ENCODE measurements around the gene PRPF8.

The PRPF8 gene

GRCh38 chr17:1627982-1628855 is 56.4 kb downstream of the PRPF8 start, which contains the start of gene SLC43A2:
Gene SLC43A2, minus strand, starts transcription at chr17:1628834. Its CDS starts 960 bp downstream, at chr17:1627874.
- in situ Hi-C loops (cut with HindIII; ENCODE audit: low sequenced_read_pairs): no loop called here

- in situ Hi-C loops (cut with HindIII; ENCODE audit: low sequenced_read_pairs): no loop called here
Observed at GRCh38 chr17:1627182-1627981, 57.3 kb downstream of the PRPF8 start.

GRCh38 chr17:1626333-1626732 is 58.3 kb downstream of the PRPF8 start:
- in situ Hi-C loops (cut with HindIII; ENCODE audit: low sequenced_read_pairs): no loop called here

GRCh38 chr17:1625581-1625980 is 59.1 kb downstream of the PRPF8 start:
- in situ Hi-C loops (cut with HindIII; ENCODE audit: low sequenced_read_pairs): no loop called here

GRCh38 chr17:1625053-1625452 is 59.6 kb downstream of the PRPF8 start:
- in situ Hi-C loops (cut with HindIII; ENCODE audit: low sequenced_read_pairs): no loop called here

- in situ Hi-C loops (cut with HindIII; ENCODE audit: low sequenced_read_pairs): no loop called here
Observed at GRCh38 chr17:1624650-1625049, 60.0 kb downstream of the PRPF8 start.

- in situ Hi-C loops (cut with HindIII; ENCODE audit: low sequenced_read_pairs): no loop called here
Observed at GRCh38 chr17:1623057-1623630, 61.5 kb downstream of the PRPF8 start.

GRCh38 chr17:1621273-1621954 is 63.3 kb downstream of the PRPF8 start:
- in situ Hi-C loops (cut with HindIII; ENCODE audit: low sequenced_read_pairs): no loop called here

- in situ Hi-C loops (cut with HindIII; ENCODE audit: low sequenced_read_pairs): no loop called here
Observed at GRCh38 chr17:1620486-1620885, 64.2 kb downstream of the PRPF8 start.

GRCh38 chr17:1617620-1618174 is 67.0 kb downstream of the PRPF8 start:
- in situ Hi-C loops (cut with HindIII; ENCODE audit: low sequenced_read_pairs): no loop called here

- in situ Hi-C loops (cut with HindIII; ENCODE audit: low sequenced_read_pairs): no loop called here
Observed at GRCh38 chr17:1616101-1616500, 68.6 kb downstream of the PRPF8 start.

- in situ Hi-C loops (cut with HindIII; ENCODE audit: low sequenced_read_pairs): no loop called here
Observed at GRCh38 chr17:1612400-1612799, 72.3 kb downstream of the PRPF8 start.

GRCh38 chr17:1611715-1612114 is 73.0 kb downstream of the PRPF8 start:
- in situ Hi-C loops (cut with HindIII; ENCODE audit: low sequenced_read_pairs): no loop called here

GRCh38 chr17:1608676-1609075 is 76.0 kb downstream of the PRPF8 start:
- in situ Hi-C loops (cut with HindIII; ENCODE audit: low sequenced_read_pairs): no loop called here

- in situ Hi-C loops (cut with HindIII; ENCODE audit: low sequenced_read_pairs): no loop called here
Observed at GRCh38 chr17:1607971-1608320, 76.7 kb downstream of the PRPF8 start.

- in situ Hi-C loops (cut with HindIII; ENCODE audit: low sequenced_read_pairs): no loop called here
Observed at GRCh38 chr17:1606352-1606985, 78.2 kb downstream of the PRPF8 start.

GRCh38 chr17:1605681-1606351 is 78.9 kb downstream of the PRPF8 start:
- in situ Hi-C loops (cut with HindIII; ENCODE audit: low sequenced_read_pairs): no loop called here

GRCh38 chr17:1604831-1605528 is 79.7 kb downstream of the PRPF8 start:
- in situ Hi-C loops (cut with HindIII; ENCODE audit: low sequenced_read_pairs): no loop called here

GRCh38 chr17:1601571-1601970 is 83.1 kb downstream of the PRPF8 start:
- in situ Hi-C loops (cut with HindIII; ENCODE audit: low sequenced_read_pairs): no loop called here

All from DLD1 (cell line).